SK-N-SH (cell line): Measurements from ENCODE around the gene PDHB. TPM values are rescaled to one million over a fixed set of nuclear protein-coding genes. Genes with fewer than 3 reads are reported as not detected.

ENCODE experiments used
- CTCF ChIA-PET: fragments of 300-600, 350-600 bp; formaldehyde crosslinking; extraction: SDS; loops from one replicate; lab custom pipeline; 2021; lab: Yijun Ruan, JAX
- POLR2A ChIA-PET: fragments of 350-600 bp; sonication (Branson Sonifier 250); formaldehyde crosslinking; extraction: SDS; loops from one replicate; lab custom pipeline; 2020; ENCODE audit warnings: antibody characterized with exemption, inconsistent platforms; lab: Yijun Ruan, JAX
- DNase-seq: peaks from one replicate; pipeline ENCODE4 v3.0.0; 2012
- H2AFZ ChIP-seq: fragments of 200-600 bp; sonication (generic); 2 replicates; pipeline ENCODE4 v1.8.1; 2016; ENCODE audit warnings: antibody characterized with exemption, mild to moderate bottlenecking, low read depth
- H3F3A ChIP-seq: fragments of 200-600 bp; sonication (generic); replicated peaks from 2 replicates; pipeline ENCODE3; 2016; ENCODE audit warnings: antibody characterized with exemption, mild to moderate bottlenecking; ENCODE audit not compliant: insufficient read depth
- H3K27ac ChIP-seq, 2 experiments: fragments of 200-500 bp in 1 of 2; fragments of 200-600 bp in 1 of 2; sonication (Bioruptor generic) in 1 of 2; sonication (generic), shearing (Covaris generic) in 1 of 2; 2 replicates each; pipeline versions ENCODE4 v1.5.1 to v1.6.1; 2014 to 2016; ENCODE audit warnings: low read depth in 2 of 2, inconsistent platforms in 1 of 2, low read length in 1 of 2, mild to moderate bottlenecking in 1 of 2, mixed read lengths in 1 of 2
- H3K27me3 ChIP-seq: fragments of 200-600 bp; sonication (generic), shearing (Covaris generic); 2 replicates; pipeline ENCODE4 v1.6.1; 2016; ENCODE audit warnings: mixed run types; ENCODE audit not compliant: insufficient read depth
- H3K36me3 ChIP-seq, 2 experiments: fragments of 200-500 bp in 1 of 2; fragments of 200-600 bp in 1 of 2; sonication (Bioruptor generic) in 1 of 2; sonication (generic) in 1 of 2; replicated peaks in 1 of 2; 2 replicates each; pipeline versions ENCODE3 to v1.5.1; 2014 to 2016; ENCODE audit warnings: low read length in 1 of 2, mild to moderate bottlenecking in 1 of 2; ENCODE audit not compliant: insufficient read depth in 2 of 2, control insufficient read depth in 1 of 2
- H3K4me1 ChIP-seq, 2 experiments: fragments of 200-500 bp in 1 of 2; fragments of 200-600 bp in 1 of 2; sonication (Bioruptor generic) in 1 of 2; sonication (generic), shearing (Covaris generic) in 1 of 2; 2 replicates each; pipeline versions ENCODE4 v1.5.1 to v1.6.1; 2014 to 2016; ENCODE audit warnings: low read depth in 1 of 2, low read length in 1 of 2, mixed run types in 1 of 2; ENCODE audit not compliant: insufficient read depth in 2 of 2, control insufficient read depth in 1 of 2
- H3K4me2 ChIP-seq: fragments of 200-600 bp; sonication (generic), shearing (Covaris generic); 2 replicates; pipeline ENCODE4 v1.6.1; 2017; ENCODE audit warnings: mixed run types
- H3K4me3 ChIP-seq, 2 experiments: fragments of 200-500 bp in 1 of 2; fragments of 200-600 bp in 1 of 2; sonication (Bioruptor generic) in 1 of 2; sonication (generic), shearing (Covaris generic) in 1 of 2; 2 replicates each; pipeline versions ENCODE4 v1.5.1 to v1.8.1; 2014 to 2016; ENCODE audit warnings: low read depth in 2 of 2, inconsistent platforms in 1 of 2, low read length in 1 of 2, mild to moderate bottlenecking in 1 of 2, mixed read lengths in 1 of 2, moderate library complexity in 1 of 2
- H3K79me2 ChIP-seq: fragments of 200-600 bp; sonication (generic); 2 replicates; pipeline ENCODE4 v1.8.1; 2017; ENCODE audit warnings: mild to moderate bottlenecking; ENCODE audit not compliant: insufficient read depth
- H3K9ac ChIP-seq: fragments of 200-600 bp; sonication (generic); 2 replicates; pipeline ENCODE4 v1.6.1; 2017; ENCODE audit warnings: mixed run types
- H3K9me2 ChIP-seq: fragments of 200-600 bp; sonication (generic); 2 replicates; pipeline ENCODE4 v1.6.1; 2017; ENCODE audit warnings: mixed run types
- H3K9me3 ChIP-seq: fragments of 200-600 bp; sonication (generic); 2 replicates; pipeline ENCODE4 v1.6.1; 2017; ENCODE audit warnings: mixed run types, mild to moderate bottlenecking, moderate library complexity
- H4K20me1 ChIP-seq: fragments of 200-600 bp; sonication (generic); 2 replicates; pipeline ENCODE4 v1.6.1; 2017; ENCODE audit warnings: mild to moderate bottlenecking, mixed run types; ENCODE audit not compliant: insufficient read depth
- CTCF ChIP-seq: fragments of 200-600 bp; sonication (generic); IDR thresholded peaks from 2 replicates; pipeline ENCODE4 v1.6.1; 2017; ENCODE audit warnings: antibody characterized with exemption, mild to moderate bottlenecking, moderate library complexity
- EP300 ChIP-seq, 2 experiments: IDR thresholded peaks; 2 replicates each; pipeline versions ENCODE4 v1.4.0 to v1.6.1; 2012; ENCODE audit warnings: borderline replicate concordance in 1 of 2, low read depth in 1 of 2, low read length in 1 of 2
- EZH2phosphoT487 ChIP-seq: fragments of 200-600 bp; sonication (generic); IDR thresholded peaks from 2 replicates; pipeline ENCODE4 v1.6.1; 2017; ENCODE audit warnings: low read depth, mixed run types, mild to moderate bottlenecking, antibody characterized with exemption, moderate library complexity, borderline replicate concordance
- FOXJ3 ChIP-seq: sonication (generic); formaldehyde crosslinking; IDR thresholded peaks from 2 replicates; pipeline ENCODE4 v1.5.1; 2020; ENCODE audit warnings: mild to moderate bottlenecking, missing genetic modification reagents
- GABPA ChIP-seq: IDR thresholded peaks from 2 replicates; pipeline ENCODE4 v1.4.0; 2012; ENCODE audit warnings: low read depth, mild to moderate bottlenecking
- NFIC ChIP-seq: IDR thresholded peaks from 2 replicates; pipeline ENCODE4 v1.4.0; 2012; ENCODE audit warnings: borderline replicate concordance
- NRF1 ChIP-seq: IDR thresholded peaks from 2 replicates; pipeline ENCODE4 v1.6.1; 2012; ENCODE audit warnings: low read depth, mild to moderate bottlenecking, low read length
- RAD21 ChIP-seq: IDR thresholded peaks from 2 replicates; pipeline ENCODE4 v1.6.1; 2012; ENCODE audit warnings: mild to moderate bottlenecking, low read length
- RFX5 ChIP-seq: IDR thresholded peaks from 2 replicates; pipeline ENCODE4 v1.6.1; 2012; ENCODE audit warnings: mild to moderate bottlenecking, improper control_type of control experiment, low read length
- RXRA ChIP-seq: IDR thresholded peaks from 2 replicates; pipeline ENCODE4 v1.4.0; 2012; ENCODE audit warnings: low read depth, mild to moderate bottlenecking, borderline replicate concordance
- SIN3A ChIP-seq: IDR thresholded peaks from 2 replicates; pipeline ENCODE4 v1.6.1; 2012; ENCODE audit warnings: low read depth, mild to moderate bottlenecking, low read length, moderate library complexity, borderline replicate concordance
- SMC3 ChIP-seq: IDR thresholded peaks from 2 replicates; pipeline ENCODE4 v1.6.1; 2012; ENCODE audit warnings: low read depth, low read length, improper control_type of control experiment
- TCF12 ChIP-seq: IDR thresholded peaks from 2 replicates; pipeline ENCODE4 v1.4.0; 2012
- WGBS: methylation state at CpG from one replicate; pipeline ENCODE4 v1.1.6; 2017; ENCODE audit warnings: low lambda C conversion rate; 5-methylcytosine and 5-hydroxymethylcytosine counted together
- polyA plus RNA-seq, 3 experiments: library from polyadenylated mRNA; depleted of rRNA; stranded (reverse); fragments of >200 nt; gene quantifications; 2 replicates each; pipeline ENCODE4 v1.2.3, GENCODE V29; 2012
- TF ChIP-seq, protein P1 (sequence below): IDR thresholded peaks from 2 replicates; pipeline ENCODE4 v1.6.1; 2012; ENCODE audit warnings: mild to moderate bottlenecking, low read depth, low read length, moderate library complexity
- TF ChIP-seq, protein P2 (sequence below): IDR thresholded peaks from 2 replicates; pipeline ENCODE4 v1.4.0; 2012; ENCODE audit warnings: low read depth

The PDHB gene
- polyA plus RNA-seq, 1 of the 3 experiments (the other 2 are of a cell fraction), result 87.5 TPM

DNA sequence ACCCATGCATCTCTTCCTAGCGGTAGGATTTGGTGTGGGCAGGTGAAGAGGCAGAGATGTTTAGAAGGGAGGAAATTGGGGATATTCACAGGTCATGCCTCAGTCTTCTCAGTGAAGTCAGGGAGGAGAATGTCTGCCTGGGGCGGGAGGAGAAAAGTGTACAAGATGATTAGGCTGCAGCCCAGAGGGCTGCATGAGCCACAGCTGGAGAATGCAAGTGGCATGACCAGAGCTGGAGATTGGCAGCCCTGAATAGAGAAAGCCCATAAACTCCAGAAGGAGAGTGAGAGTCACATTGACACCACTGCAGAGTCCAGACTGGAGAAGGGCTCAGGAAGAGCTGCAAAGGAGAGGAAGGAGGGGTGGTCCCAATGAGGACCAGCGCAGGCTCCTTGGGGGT is 22.6 kb downstream of the PDHB start:
- H3K9ac ChIP-seq, result no peak overlapping the region
- TF ChIP-seq CTCF (no peak), FOXJ3 (no peak), EZH2phosphoT487 (no peak), GABPA (no peak), EP300 (IDR thresholded peaks at IDR 0.05; ENCODE audit: borderline replicate concordance in 1 of 2, low read depth in 1 of 2, low read length in 1 of 2) (no peak), TCF12 (no peak), SIN3A (no peak)
- TF ChIP-seq, protein P1, sequence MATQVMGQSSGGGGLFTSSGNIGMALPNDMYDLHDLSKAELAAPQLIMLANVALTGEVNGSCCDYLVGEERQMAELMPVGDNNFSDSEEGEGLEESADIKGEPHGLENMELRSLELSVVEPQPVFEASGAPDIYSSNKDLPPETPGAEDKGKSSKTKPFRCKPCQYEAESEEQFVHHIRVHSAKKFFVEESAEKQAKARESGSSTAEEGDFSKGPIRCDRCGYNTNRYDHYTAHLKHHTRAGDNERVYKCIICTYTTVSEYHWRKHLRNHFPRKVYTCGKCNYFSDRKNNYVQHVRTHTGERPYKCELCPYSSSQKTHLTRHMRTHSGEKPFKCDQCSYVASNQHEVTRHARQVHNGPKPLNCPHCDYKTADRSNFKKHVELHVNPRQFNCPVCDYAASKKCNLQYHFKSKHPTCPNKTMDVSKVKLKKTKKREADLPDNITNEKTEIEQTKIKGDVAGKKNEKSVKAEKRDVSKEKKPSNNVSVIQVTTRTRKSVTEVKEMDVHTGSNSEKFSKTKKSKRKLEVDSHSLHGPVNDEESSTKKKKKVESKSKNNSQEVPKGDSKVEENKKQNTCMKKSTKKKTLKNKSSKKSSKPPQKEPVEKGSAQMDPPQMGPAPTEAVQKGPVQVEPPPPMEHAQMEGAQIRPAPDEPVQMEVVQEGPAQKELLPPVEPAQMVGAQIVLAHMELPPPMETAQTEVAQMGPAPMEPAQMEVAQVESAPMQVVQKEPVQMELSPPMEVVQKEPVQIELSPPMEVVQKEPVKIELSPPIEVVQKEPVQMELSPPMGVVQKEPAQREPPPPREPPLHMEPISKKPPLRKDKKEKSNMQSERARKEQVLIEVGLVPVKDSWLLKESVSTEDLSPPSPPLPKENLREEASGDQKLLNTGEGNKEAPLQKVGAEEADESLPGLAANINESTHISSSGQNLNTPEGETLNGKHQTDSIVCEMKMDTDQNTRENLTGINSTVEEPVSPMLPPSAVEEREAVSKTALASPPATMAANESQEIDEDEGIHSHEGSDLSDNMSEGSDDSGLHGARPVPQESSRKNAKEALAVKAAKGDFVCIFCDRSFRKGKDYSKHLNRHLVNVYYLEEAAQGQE, result no peak
- TF ChIP-seq, all 33 proteins: peak for 0
- Histone ChIP-seq H3K36me3 (peaks cover 0 to 13% of the 10 kb centered on the region in 2 experiments), H3K4me2 (no peak overlapping the region), H3K9me3 (no peaks in the 10 kb centered on the region), H3F3A (no peaks in the 10 kb centered on the region), H3K27ac (no peak overlapping the region), H3K79me2 (no peaks in the 10 kb centered on the region), H2AFZ (no peak overlapping the region), H3K27me3 (no peaks in the 10 kb centered on the region), H3K4me1 (no peaks in the 10 kb centered on the region; a peak in 1 of 4 replicates), H3K4me3 (no peak overlapping the region), H4K20me1 (no peaks in the 10 kb centered on the region), H3K9me2 (no peaks in the 10 kb centered on the region)
- 93% methylated on average over 3 of the region's 3 CpGs for WGBS
- no peak for DNase-seq
- CTCF ChIA-PET, result interaction anchor here (0.7 to 1.8 kb wide), 5 partner anchors 19 to 157 kb away, joined by 3 to 4 read pairs (median 3); no protein-coding TSS in a partner anchor
- POLR2A ChIA-PET, result no interaction called here

GRCh38 chr3:58409663-58410062 is 24.0 kb downstream of the PDHB start:
- no peak overlapping the region for H3K9ac ChIP-seq
- ChIA-PET CTCF (interaction anchor here (0.8 kb wide), 2 partner anchors 89 to 103 kb away, joined by 3 read pairs; partner anchors contain the start of genes HTD2 and RPP14), POLR2A (no interaction called here)
- no peak overlapping the region for H2AFZ ChIP-seq
- no peaks in the 10 kb centered on the region for H3K79me2 ChIP-seq
- no peaks in the 10 kb centered on the region; a peak in 1 of 4 replicates for H3K4me1 ChIP-seq
- no peaks in the 10 kb centered on the region for H3F3A ChIP-seq
- no peak for TF ChIP-seq SMC3
- TF ChIP-seq, protein P1, result no peak
- no peak for TF ChIP-seq NRF1
- no peak for TF ChIP-seq RAD21
- TF ChIP-seq SIN3A, result no peak
- TF ChIP-seq, protein P2, sequence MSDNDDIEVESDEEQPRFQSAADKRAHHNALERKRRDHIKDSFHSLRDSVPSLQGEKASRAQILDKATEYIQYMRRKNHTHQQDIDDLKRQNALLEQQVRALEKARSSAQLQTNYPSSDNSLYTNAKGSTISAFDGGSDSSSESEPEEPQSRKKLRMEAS, result no peak
- TF ChIP-seq RXRA, result no peak
- no peak for TF ChIP-seq RFX5
- no peak for TF ChIP-seq NFIC
- H3K4me3 ChIP-seq, result no peak overlapping the region; a peak in 1 of 4 replicates
- no peak for DNase-seq
- H4K20me1 ChIP-seq, result no peaks in the 10 kb centered on the region
- H3K4me2 ChIP-seq, result no peak overlapping the region
- no peaks in the 10 kb centered on the region for H3K27me3 ChIP-seq
- 96% methylated on average over 3 of the region's 3 CpGs for WGBS
- no peaks in the 10 kb centered on the region for H3K9me3 ChIP-seq
- H3K27ac ChIP-seq, result no peak overlapping the region
- no peaks in the 10 kb centered on the region for H3K9me2 ChIP-seq
- H3K36me3 ChIP-seq, result peaks cover 0 to 13% of the 10 kb centered on the region in 2 experiments
